Type B pancreatic cell (in vitro differentiated cells): ENCODE results near the gene CHTF8. TPM values are rescaled to one million over a fixed set of nuclear protein-coding genes. Genes with fewer than 3 reads are reported as not detected.

Experiments used
- DNase-seq: peaks from one replicate; pipeline ENCODE4 v3.0.0; 2021; ENCODE audit warnings: mixed read lengths; ENCODE audit not compliant: unreplicated experiment; ENCODE audit errors: extremely low spot score
- H3K27ac Mint-ChIP-seq: 2 replicates; pipeline ENCODE4 v1.8.0; 2021; ENCODE audit warnings: mild to moderate bottlenecking, mixed read lengths
- H3K27me3 Mint-ChIP-seq: 2 replicates; pipeline ENCODE4 v1.8.0; 2021; ENCODE audit warnings: mixed read lengths
- H3K36me3 Mint-ChIP-seq: 2 replicates; pipeline ENCODE4 v1.8.0; 2021; ENCODE audit warnings: mixed read lengths
- H3K4me1 Mint-ChIP-seq: one replicate; pipeline ENCODE4 v1.8.0; 2021; ENCODE audit warnings: mixed read lengths; ENCODE audit not compliant: unreplicated experiment
- H3K4me3 Mint-ChIP-seq: 2 replicates; pipeline ENCODE4 v1.8.0; 2021; ENCODE audit warnings: mild to moderate bottlenecking, mixed read lengths
- H3K9me3 Mint-ChIP-seq: 2 replicates; pipeline ENCODE4 v1.8.0; 2021; ENCODE audit warnings: mixed read lengths
- long read RNA-seq: library from polyadenylated mRNA; unstranded; transcript quantifications from one replicate; pipeline ENCODE4 v2.0.0, GENCODE V29; 2020
- total RNA-seq: library from RNA; stranded (reverse); gene quantifications from 2 replicates; pipeline ENCODE4 v1.2.1, GENCODE V29; 2021; ENCODE audit warnings: low replicate concordance
- TF ChIP-seq, protein P1 (sequence below): fragments of 200-600 bp; sonication (generic); conservative IDR thresholded peaks from 2 replicates; pipeline ENCODE4 v1.5.0; 2021; ENCODE audit warnings: antibody characterized with exemption, mild to moderate bottlenecking

The CHTF8 gene, protein sequence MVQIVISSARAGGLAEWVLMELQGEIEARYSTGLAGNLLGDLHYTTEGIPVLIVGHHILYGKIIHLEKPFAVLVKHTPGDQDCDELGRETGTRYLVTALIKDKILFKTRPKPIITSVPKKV
- total RNA-seq, result 101 and 131 TPM in 2 replicates
- long read RNA-seq, transcript CHTF8-201 (1 exons, 2,561 nt), result major isoform, 16 of 40 reads
- long read RNA-seq, transcript CHTF8-203 (4 exons, 2,903 nt), result minor isoform, 7 of 40 reads
- long read RNA-seq, transcript CHTF8-205 (3 exons, 856 nt), result minor isoform, 7 of 40 reads
- long read RNA-seq, partial matches to known transcripts, result 2 of 40 reads
- long read RNA-seq, other reads (novel, unspliced or antisense), result 6 of 40 reads

GRCh38 chr16:69132424-69133252, at the start of gene CHTF8, which contains the start of gene UTP4:
Gene CHTF8, minus strand, starts transcription at chr16:69132588. Its CDS starts 11,130 bp downstream, at chr16:69121458.
Gene UTP4, plus strand, starts transcription at chr16:69132649. Its CDS starts 811 bp downstream, at chr16:69133460.
- Mint-ChIP-seq H3K4me3 (peak within 1 kb of the TSS; percentile 97), H3K36me3 (peaks cover 7% of the 10 kb centered on the region), H3K27ac (peak within 1 kb of the TSS; percentile 95), H3K27me3 (no peaks in the 10 kb centered on the region), H3K4me1 (peaks cover 29% of the 10 kb centered on the region), H3K9me3 (no peaks in the 10 kb centered on the region)
- peak; percentile 91 for DNase-seq
- TF ChIP-seq, protein P1, sequence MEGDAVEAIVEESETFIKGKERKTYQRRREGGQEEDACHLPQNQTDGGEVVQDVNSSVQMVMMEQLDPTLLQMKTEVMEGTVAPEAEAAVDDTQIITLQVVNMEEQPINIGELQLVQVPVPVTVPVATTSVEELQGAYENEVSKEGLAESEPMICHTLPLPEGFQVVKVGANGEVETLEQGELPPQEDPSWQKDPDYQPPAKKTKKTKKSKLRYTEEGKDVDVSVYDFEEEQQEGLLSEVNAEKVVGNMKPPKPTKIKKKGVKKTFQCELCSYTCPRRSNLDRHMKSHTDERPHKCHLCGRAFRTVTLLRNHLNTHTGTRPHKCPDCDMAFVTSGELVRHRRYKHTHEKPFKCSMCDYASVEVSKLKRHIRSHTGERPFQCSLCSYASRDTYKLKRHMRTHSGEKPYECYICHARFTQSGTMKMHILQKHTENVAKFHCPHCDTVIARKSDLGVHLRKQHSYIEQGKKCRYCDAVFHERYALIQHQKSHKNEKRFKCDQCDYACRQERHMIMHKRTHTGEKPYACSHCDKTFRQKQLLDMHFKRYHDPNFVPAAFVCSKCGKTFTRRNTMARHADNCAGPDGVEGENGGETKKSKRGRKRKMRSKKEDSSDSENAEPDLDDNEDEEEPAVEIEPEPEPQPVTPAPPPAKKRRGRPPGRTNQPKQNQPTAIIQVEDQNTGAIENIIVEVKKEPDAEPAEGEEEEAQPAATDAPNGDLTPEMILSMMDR, result no peak

DNA sequence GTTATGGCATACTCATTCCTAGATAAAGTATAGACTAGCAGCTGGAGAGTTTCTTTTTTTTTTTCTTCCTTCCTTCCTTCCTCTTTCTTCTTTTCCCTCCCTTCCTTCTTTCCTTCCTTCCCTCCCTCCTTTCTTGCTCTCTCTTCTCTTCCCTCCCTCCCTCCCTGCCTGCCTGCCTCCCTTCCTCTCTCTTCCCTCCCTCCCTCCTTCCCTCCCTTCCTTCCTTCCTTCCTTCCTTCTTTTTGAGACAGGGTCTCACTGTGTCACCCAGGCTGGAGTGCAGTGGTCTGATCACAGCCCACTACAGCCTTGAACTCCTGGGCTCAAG, 47.6 kb upstream of the CHTF8 start:
- TF ChIP-seq, protein P1, result no peak
- no peak for DNase-seq
- Mint-ChIP-seq H3K9me3 (no peaks in the 10 kb centered on the region), H3K27me3 (no peaks in the 10 kb centered on the region), H3K4me1 (peaks cover 21% of the 10 kb centered on the region), H3K36me3 (no peaks in the 10 kb centered on the region), H3K27ac (no peak overlapping the region), H3K4me3 (no peak overlapping the region)

- no peaks in the 10 kb centered on the region for H3K9me3 Mint-ChIP-seq
- TF ChIP-seq, protein P1, result no peak
- no peak overlapping the region for H3K4me3 Mint-ChIP-seq
- DNase-seq, result no peak
- H3K36me3 Mint-ChIP-seq, result no peaks in the 10 kb centered on the region
- H3K4me1 Mint-ChIP-seq, result peaks cover 21% of the 10 kb centered on the region
- H3K27ac Mint-ChIP-seq, result no peak overlapping the region
- H3K27me3 Mint-ChIP-seq, result no peaks in the 10 kb centered on the region
Measured at GRCh38 chr16:69179328-69180010, 47.1 kb upstream of the CHTF8 start.

DNA sequence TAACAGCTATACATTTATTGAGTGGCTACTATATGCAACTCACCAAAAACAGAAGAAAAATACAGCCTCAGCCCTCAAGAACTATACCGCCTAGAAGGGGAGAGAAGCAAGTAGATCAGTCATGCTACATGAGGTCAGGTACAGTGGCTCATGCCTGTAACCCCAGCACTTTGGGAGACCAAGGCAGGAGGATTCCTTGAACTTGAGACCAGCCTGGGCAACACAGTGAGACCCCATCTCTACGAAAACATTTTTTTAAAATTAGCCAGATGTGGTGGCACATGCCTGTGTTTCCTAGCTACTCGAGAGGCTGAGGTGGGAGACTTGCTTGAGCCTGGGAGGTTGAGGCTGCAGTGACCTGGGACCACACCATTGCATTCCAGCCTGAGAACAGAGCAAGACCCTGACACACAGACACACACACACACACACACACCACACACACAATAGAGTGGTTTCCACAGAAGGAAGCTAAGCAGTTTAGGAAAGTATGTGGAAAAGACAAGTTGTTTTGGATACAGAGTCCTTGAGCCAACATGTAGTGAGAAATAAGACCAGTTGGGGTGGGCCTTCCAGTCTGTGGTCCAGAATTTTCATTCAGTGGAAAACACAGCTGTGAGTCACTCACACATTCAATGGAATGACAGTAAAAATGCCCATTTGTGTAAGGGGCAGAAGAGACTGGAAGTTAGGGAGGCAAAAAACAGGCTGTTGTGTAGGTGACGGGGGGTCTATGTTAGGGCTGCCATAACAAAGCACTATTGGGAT, 43.8 kb upstream of the CHTF8 start:
- H3K27me3 Mint-ChIP-seq, result no peaks in the 10 kb centered on the region
- peaks cover 15% of the 10 kb centered on the region for H3K4me1 Mint-ChIP-seq
- TF ChIP-seq, protein P1, result no peak
- no peak overlapping the region for H3K4me3 Mint-ChIP-seq
- H3K27ac Mint-ChIP-seq, result no peak overlapping the region
- no peak for DNase-seq
- H3K9me3 Mint-ChIP-seq, result no peaks in the 10 kb centered on the region
- H3K36me3 Mint-ChIP-seq, result peaks cover 5% of the 10 kb centered on the region
